Activated CD8-positive, alpha-beta memory T cell treated with anti-CD3 and anti-CD28 coated beads, Interleukin-2, amount 50 U/mL, for 4 hours (primary cell): Measurements from ENCODE around the gene PTPN9.
A peak's percentile ranks its signal among the peaks of the same experiment; 100 is the strongest.
"Not testable (repeated sequence)": the region's sequence is repeated elsewhere in the genome, so short reads cannot be mapped to it uniquely, and the experiment has no call there.

ENCODE experiments used
- DNase-seq: peaks from one replicate; pipeline ENCODE4 v3.0.0-alpha.2; 2020

The PTPN9 gene

GRCh38 chr15:75523011-75523410, 56.1 kb downstream of the PTPN9 start:
- DNase-seq: no peak

DNA sequence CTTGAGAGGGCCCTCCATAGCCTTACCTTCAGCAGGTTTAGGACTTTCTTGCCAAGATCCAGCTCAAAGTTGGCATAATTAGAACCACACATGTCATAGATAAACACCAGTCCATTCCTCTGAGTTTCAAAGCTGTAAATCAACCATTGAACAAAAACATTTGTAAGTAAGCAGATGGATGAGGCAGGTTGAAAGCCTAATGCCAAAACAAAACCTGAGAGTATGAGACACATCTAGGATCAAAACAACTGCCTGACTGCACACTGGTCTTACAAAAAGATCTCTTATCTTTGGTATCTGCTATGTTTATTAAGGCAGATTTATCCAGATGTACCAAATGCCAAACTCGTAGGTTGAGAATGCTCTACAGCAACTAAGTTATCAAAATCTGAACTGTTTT, 61.9 kb downstream of the PTPN9 start:
- no peak for DNase-seq

DNA sequence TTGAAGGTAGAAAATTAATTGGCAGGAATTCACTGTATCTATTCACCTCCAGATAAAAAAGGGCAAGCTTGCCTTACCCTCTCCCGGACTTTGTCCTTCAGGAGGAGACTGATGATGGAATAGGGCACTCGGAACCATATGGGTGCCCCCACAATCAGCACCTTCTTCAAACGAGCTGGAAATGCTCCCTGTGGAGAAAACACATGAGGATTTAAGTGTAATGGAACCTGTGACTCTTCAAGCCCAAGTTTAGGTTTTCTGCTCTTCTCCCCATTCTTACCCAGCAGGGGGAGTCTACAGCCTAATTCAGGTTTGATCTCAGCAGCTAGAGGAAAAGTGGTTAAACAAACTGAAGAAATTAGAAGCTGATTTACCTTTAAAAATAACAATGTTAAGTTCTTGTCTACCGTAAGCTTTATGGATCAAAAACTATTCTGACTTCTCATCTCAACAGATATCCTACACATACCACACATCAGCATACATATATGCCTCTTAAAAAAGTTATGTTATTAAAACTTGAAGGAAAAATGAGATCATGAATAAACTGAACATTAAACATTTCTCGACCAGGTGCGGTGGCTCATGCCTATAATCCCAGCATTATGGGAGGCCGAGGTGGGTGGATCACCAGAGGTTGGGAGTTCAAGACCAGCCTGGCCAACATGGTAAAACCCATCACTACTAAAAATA, 70.1 kb downstream of the PTPN9 start:
- no peak for DNase-seq

DNA sequence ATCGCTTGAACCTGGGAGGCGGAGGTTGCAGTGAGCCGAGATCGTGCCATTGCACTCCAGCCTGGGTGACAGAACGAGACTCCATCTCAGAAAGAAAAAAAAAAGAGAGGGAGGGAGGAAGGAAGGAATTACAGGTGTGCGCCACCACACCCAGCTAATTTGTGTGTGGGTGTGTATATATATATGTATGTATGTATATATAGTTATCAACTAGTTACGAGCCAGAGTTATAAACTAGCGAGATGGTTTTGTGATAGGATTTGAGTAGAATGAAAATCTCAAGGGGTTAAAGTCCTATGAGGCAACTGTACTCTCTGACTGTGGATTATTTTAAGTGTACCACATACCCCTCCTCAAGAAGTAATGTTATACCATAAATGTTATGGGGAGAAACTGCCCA, 76.8 kb downstream of the PTPN9 start:
- DNase-seq: no peak

DNA sequence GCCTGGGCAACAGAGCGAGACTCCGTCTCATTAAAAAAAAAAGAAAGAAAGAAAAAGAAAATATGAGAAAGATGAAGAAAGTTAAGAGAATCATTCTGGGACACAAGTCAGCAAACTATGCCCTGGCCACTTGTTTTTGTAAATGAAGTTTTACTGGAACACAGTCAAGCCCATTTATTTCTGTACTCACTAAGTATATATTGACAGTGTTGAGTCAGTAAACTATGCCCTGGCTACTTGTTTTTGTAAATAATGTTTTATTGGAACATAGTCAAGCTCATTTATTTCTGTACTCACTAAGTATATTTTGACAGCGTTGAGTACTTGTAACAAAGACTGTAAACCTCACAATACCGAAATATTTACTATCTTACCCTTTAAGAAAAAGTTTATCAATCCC, 85.4 kb downstream of the PTPN9 start:
- DNase-seq: no peak

DNA sequence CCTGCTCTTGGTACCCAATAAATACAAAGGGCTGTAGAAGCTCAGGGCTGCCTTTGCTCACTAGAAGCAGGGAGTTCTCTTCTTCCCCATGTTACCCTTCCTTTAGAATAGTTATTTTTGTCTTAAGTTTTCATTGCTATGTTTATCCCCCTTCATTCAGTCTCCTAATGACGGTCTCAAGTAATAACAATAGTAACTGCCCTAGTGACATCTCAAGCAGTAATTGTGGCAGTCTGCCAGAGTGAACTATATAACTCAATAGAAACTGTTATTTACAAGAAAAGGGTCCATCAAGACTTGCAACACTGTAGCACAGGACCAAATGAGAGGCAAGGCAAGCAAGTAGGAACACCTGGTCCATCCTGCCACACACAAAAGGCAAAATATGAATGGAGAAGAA, 95.2 kb downstream of the PTPN9 start:
- DNase-seq: no peak

- not testable (repeated sequence) for DNase-seq
Observed at GRCh38 chr15:75483556-75483955, 95.6 kb downstream of the PTPN9 start.

DNA sequence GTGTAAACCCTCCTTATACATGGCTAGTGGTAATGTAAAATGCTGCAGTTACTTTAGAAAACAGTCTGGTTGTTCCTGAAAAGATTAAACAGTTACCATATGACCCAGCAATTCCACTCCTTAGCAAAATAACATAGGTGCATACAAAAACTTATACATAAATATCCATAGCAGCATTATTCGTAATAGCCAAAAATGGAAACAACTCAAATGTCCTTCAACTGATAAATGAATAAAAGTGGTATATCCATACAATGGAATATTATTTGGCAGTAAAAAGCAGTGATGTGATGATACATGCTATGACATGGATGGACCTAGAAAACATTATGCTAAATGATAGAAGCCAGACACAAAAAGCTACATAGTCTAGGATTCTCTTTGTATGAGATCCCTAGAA, 96.0 kb downstream of the PTPN9 start:
- DNase-seq: no peak

DNA sequence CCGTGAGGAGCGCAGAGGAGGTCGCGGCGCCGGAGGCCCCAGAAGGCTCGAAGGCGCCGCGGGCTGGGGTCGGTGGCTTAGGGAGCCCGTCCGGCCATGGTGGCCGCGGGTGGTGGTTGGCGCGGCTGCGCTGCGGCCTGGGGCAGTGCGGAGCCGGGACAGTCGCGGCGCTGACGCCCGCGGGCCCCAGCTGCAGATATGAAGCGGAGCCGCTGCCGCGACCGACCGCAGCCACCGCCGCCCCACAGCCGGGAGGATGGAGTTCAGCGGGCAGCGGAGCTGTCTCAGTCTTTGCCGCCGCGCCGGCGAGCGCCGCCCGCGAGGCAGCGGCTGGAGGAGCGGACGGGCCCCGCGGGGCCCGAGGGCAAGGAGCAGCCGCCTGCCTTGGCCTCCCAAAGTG, 98.7 kb downstream of the PTPN9 start:
- DNase-seq: not testable (repeated sequence)

DNA sequence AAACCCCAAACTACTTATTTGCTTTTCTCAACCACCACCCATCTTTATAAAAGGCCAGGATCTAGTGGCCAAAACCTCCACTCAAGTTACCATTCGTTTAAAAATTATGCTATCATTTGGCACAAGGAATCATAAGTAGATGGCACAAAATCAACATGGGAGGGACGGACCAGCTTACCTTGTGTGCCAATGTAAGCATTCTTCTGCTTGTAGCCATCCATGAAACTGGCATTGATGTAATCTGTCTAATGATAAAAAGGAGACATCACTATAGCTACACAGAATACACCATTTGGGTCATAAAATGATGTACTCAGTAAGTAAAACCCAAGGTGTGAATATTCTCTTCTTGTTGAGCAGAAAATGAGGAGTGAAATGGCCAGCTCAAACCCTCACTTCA, 99.4 kb downstream of the PTPN9 start:
- no peak for DNase-seq

GRCh38 chr15:75477094-75477493, 102.0 kb downstream of the PTPN9 start:
- DNase-seq: not testable (repeated sequence)

DNA sequence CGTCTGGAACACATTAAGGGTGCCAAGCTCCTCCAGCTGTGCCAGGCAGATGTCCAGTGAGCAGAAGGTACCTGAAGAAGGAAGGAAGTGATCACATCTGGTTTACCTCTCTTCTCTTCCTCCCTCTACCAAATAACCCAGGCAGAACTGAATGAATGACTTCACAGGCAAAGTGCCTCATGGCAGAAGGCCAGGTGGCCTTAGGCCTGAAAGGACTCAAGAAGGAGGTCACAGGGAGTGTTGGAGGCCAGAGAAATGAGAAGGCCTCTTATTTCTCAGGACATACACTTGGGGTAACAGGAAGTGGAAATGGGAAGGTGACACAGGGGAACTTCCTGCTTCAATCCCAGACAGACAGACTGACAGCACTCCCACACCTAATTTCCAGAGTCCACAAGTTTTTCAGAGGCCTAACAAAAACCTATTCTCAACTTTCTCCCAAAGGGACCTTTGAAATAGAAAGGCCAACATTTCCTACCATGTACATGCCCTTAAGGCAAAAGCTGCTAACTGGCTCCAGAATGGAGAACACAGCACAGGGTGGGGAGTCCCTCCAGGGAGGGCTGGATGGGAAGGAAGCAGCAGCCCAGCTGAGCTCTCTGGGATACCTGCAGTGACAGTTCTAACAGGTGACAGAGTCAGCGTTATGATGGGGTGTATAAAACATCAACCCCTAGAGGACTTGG, 110.1 kb downstream of the PTPN9 start:
- DNase-seq: no peak

- DNase-seq: no peak
Observed at GRCh38 chr15:75460646-75461045, 118.5 kb downstream of the PTPN9 start.

- no peak for DNase-seq
Observed at GRCh38 chr15:75459581-75459980, 119.5 kb downstream of the PTPN9 start.

DNA sequence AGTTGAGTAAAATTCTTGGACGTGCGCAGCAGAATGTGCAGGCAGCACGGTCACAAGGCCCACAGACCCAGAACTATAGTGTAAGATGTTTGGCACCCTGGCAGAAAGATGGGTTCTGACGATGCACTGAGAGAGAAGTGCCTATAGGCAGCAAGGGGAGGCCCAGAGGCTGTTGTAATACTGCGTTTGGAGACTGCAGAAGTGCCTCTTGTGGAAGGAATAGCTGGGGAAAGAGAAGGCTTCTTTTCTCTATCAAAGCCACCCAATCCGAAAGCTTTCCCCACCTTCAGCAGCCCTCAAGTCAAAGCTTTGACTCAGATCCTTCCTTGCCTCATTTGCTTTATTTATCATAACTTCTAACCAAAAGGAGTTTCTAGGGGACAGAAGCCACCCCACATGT, 122.4 kb downstream of the PTPN9 start:
- no peak for DNase-seq

DNA sequence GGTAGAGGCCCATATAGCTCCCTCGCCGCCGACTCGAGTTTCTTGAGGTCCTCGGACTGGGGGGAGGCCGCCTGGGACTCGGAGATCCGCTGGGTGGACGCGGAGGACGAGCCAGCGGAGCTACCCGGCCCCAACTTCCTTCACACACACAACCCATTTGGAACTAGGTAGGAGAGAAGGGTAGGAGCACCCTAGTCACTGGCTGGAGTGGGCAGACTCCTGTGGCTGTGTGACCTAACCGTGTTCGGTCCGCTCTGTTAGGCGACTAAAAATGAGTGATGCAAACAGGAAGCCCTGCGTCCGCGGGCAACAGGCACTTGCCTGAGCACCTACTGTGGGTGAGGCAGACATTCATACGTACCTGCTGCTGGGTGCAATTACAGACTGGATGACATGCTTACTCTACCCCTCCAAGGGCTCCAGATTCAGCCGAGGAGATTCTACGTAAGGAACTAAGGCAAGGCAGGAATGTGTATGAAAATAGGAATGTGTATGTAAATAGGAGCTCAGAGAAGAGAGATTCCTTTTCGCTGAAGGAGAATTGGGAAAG, 123.1 kb downstream of the PTPN9 start:
- peak; percentile 55 for DNase-seq

- peak; percentile 91 for DNase-seq
Observed at GRCh38 chr15:75455424-75455981, 123.6 kb downstream of the PTPN9 start.

DNA sequence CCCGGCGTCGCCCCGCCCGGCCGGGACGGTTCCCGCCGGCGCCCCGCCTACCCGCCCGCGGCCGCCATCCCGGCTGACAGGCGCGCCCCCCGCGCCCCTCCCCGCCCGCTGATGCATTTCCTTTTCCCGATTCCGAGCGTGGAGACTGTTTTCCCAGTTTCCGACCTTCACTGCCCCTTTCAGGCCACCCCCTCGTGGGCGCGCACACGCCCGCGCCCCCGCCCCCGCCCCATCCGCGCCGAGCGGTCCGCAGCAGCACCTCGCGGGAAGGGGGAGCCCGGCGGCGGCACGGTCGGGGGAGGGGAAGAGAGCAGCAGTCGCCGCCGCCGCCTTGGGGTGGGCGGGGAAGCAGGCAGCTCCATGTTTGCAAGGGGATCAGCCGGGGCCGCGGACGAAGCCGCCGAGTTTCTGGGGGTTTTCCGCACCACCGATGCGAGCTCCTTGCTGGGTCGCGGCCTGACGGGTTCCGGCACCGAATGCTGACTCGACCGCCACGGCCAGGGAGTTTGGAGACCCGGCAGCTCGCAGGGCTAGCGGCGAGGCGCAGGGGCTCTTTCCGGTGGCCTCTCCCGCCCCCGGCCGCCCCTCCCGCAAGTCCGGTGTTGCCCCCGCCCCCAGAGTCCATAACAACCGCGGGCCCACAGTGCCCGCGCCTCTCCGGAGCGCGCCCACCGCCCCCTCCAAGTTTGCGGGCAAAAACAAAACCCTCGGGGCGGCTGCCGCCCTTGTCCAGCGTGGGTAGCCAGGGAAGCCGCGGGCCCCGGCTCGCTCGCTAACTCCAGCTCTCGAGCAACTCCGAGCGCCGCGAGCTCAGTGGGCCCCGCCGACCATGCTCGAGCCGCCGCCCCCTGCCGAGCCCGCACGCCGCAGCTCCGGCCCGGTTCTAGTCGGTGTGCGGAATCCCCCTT, 124.4 kb downstream of the PTPN9 start:
- peak; percentile 85 for DNase-seq

DNA sequence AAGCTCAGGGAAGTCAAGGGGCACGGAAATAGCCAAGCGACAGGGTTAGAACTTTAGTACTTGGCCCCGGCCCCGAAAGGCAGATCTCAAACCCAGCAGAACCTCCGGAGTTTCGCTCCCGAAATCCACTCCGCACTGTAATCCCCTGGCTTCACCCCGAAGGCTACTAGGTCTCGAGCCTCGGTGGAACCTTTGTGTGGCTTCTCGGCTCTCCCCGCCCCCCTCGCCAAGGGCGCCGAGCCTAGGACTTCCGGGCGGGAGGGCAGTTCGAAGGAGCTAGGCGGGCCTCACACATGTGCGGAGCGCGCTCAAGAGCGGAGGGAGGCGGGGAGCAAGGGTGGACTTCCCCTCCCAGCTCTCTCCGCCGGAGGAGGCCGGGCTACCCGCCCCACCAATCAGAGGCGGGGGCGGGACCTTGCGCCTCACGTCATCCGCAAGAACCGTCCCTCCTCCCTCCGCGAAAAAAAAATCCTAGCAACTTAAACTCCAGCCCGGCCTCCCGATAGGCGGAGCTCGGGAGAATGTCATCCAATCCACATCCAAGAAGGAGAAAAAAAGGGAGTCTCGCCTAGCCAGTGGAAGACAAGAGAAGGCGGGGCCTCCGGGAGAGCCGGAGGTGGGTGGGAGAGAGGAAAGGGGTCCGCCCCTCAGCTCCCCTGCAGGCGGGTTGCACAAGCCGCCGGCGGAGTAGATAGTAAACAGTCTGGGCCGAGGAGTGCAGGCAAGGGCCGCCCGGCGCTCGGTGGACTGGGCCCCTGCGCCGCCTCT, 125.2 kb downstream of the PTPN9 start:
- peak; percentile 95 for DNase-seq

DNA sequence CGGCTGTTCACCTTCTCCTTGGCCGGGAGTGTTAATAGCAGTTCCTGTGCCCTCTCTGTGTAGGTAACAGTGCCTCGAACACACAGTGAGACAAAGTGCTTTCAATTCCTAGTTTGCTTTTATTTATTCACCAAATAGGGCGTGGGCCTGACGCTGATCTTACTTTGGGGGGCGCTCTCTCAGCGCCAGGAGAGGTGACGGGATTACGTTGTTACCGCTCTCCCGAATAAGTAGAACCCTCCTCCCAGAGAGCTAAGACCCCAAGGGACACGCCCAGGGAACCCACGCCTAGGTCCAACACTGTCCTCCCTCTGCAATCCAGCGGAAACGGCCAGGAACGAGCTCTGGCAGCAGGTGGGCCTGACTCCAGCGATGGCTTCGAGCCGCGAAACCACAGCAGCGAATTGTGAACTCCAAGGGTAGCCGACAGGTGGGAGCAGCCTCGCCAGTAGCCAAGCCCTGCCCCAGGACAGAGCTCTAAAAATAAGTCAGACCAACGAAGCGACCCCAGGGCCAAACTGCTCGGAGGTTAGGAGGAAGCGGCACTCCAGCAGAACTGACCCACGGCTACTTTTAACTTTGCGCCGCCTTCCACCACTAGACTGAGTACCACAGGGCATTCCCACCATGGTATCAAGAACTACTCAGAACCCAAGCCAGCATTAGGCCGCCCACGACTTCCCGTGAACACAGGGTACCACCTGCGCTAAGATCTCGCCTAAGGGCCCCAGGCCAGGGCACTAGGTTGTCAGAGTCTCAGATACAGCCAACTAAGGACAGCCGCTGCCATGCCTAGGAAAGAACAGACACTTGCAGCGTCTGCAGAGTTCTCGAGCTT, 126.0 kb downstream of the PTPN9 start:
- DNase-seq: peak; percentile 65

GRCh38 chr15:75452364-75452864, 126.7 kb downstream of the PTPN9 start:
- peak; percentile 68 for DNase-seq
